WERI-Rb-1 (cell line): Measurements from ENCODE around the gene SEC22A.
A peak's percentile ranks its signal among the peaks of the same experiment; 100 is the strongest.

ENCODE experiments used
- DNase-seq: peaks from one replicate; pipeline ENCODE4 v3.0.0-alpha.2; 2020
- H3K27ac ChIP-seq: fragments of 250-450 bp; sonication (Bioruptor Pico); 2 replicates; pipeline ENCODE4 v1.5.1; 2020; ENCODE audit warnings: mild to moderate bottlenecking, moderate library complexity
- H3K27me3 ChIP-seq: fragments of 250-450 bp; sonication (Bioruptor Pico); 2 replicates; pipeline ENCODE4 v1.5.1; 2021; ENCODE audit warnings: mild to moderate bottlenecking, low read depth, moderate library complexity; ENCODE audit not compliant: insufficient read depth, severe bottlenecking
- H3K36me3 ChIP-seq: fragments of 250-450 bp; sonication (Bioruptor Pico); 2 replicates; pipeline ENCODE4 v1.5.1; 2020; ENCODE audit warnings: mild to moderate bottlenecking, moderate library complexity
- H3K4me3 ChIP-seq: 2 replicates; pipeline ENCODE4 v1.5.1; 2011; ENCODE audit warnings: low read depth, mild to moderate bottlenecking, control low read depth, low read length
- H3K9me3 ChIP-seq: fragments of 250-450 bp; sonication (Bioruptor Pico); 2 replicates; pipeline ENCODE4 v1.5.1; 2021; ENCODE audit warnings: mild to moderate bottlenecking, moderate library complexity; ENCODE audit not compliant: severe bottlenecking
- CTCF ChIP-seq: IDR thresholded peaks from 2 replicates; pipeline ENCODE4 v1.5.1; 2011; ENCODE audit warnings: low read depth, mild to moderate bottlenecking, control low read depth, inconsistent platforms, low read length

The SEC22A gene

DNA sequence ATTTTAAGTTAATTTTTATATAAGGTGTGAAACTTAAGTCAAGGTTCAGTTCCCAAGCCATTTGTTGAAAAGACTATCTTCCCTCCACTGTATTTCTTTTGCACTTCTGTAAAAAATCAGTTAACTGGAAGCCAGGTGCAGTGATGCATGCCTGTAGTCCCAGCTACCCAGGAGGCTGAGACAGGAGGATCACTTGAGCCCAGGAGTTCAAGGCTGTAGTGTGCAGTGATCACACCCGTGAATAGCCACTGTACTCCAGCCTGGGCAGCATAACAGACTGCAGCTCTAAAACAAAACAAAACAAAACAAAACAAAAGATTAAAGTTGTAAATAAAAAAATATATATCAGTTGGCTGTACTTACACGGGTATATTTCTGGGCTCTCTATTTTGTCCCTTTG lies 33.1 kb upstream of the SEC22A start:
- no peak overlapping the region for H3K4me3 ChIP-seq
- DNase-seq: no peak
- no peak for TF ChIP-seq CTCF
- peak overlapping the region; percentile 84 for H3K27ac ChIP-seq
- peaks cover 31% of the 10 kb centered on the region for H3K36me3 ChIP-seq
- H3K9me3 ChIP-seq: peaks cover 2% of the 10 kb centered on the region
- H3K27me3 ChIP-seq: no peaks in the 10 kb centered on the region

DNA sequence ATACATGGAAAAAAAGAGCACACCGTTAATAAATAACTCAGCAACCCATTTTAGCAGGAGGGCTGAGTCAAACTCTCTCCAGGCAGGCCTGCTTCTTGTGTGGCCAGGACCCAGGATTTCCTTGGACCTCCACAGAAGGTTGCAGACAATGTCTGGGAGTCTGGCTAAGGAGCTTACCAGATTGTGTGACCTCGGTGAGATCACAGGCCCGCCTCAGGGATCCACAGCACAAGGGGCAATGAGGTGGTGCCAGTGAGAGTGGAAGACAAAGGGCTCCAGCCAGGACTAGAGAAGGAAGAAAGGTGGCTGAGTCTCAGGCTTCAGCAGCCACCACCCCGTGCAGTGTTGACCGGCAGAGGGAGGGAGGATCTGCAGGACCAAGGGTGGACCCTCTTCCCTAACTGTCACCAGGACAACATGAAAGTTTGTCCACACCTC lies 32.2 kb upstream of the SEC22A start:
- TF ChIP-seq CTCF: no peak
- H3K27ac ChIP-seq: peak overlapping the region; percentile 84
- peak; percentile 90 for DNase-seq
- peaks cover 24% of the 10 kb centered on the region for H3K36me3 ChIP-seq
- no peaks in the 10 kb centered on the region for H3K27me3 ChIP-seq
- peaks cover 2% of the 10 kb centered on the region for H3K9me3 ChIP-seq
- no peak overlapping the region for H3K4me3 ChIP-seq

DNA sequence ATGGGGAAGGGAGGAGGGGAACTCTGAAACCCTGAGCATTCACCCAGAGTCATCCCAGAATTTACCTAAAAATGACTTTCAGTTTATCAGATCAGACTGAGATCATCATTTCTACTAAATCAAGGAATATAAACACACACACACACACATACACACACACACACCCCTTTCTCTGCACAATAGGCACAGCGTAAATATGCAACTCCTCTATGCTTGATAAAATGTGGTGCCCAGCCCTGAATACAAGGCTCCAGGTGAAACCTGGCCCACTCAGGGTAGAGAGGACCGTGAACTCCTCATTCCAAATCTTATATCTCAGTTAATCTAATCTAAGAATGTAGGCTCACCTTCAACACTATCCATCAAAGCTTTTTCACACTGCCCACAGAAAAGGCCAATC lies 31.8 kb upstream of the SEC22A start:
- no peak for TF ChIP-seq CTCF
- DNase-seq: no peak
- H3K36me3 ChIP-seq: peaks cover 19% of the 10 kb centered on the region
- H3K4me3 ChIP-seq: no peak overlapping the region
- H3K27ac ChIP-seq: peak overlapping the region; percentile 84
- H3K9me3 ChIP-seq: peaks cover 2% of the 10 kb centered on the region
- H3K27me3 ChIP-seq: no peaks in the 10 kb centered on the region

DNA sequence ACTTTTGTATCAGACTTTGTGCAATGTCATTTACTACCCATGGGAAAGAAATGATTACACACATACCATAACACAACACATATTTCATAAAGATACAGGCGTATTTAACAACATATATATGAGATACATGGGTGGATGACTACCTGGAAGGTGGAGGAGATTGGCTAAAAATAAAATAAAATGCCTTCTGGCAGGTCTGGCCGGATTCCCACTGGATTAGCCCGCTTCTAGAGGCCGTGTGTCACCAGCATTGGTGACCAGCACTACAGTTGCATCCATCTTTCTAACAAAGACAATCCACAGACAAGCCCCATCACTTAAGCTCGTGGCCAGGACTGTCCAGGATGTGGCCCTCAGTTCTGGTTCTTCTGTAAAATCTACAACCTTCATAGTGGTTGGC lies 21.0 kb upstream of the SEC22A start:
- Histone ChIP-seq H3K27ac (no peak overlapping the region), H3K9me3 (peaks cover 3% of the 10 kb centered on the region), H3K4me3 (no peak overlapping the region), H3K36me3 (no peaks in the 10 kb centered on the region), H3K27me3 (no peaks in the 10 kb centered on the region)
- TF ChIP-seq CTCF: no peak
- no peak for DNase-seq

GRCh38 chr3:123186695-123187094 lies 15.0 kb upstream of the SEC22A start:
- Histone ChIP-seq H3K9me3 (no peaks in the 10 kb centered on the region), H3K4me3 (no peak overlapping the region), H3K36me3 (no peaks in the 10 kb centered on the region), H3K27ac (no peak overlapping the region), H3K27me3 (no peaks in the 10 kb centered on the region)
- no peak for DNase-seq
- TF ChIP-seq CTCF: no peak

DNA sequence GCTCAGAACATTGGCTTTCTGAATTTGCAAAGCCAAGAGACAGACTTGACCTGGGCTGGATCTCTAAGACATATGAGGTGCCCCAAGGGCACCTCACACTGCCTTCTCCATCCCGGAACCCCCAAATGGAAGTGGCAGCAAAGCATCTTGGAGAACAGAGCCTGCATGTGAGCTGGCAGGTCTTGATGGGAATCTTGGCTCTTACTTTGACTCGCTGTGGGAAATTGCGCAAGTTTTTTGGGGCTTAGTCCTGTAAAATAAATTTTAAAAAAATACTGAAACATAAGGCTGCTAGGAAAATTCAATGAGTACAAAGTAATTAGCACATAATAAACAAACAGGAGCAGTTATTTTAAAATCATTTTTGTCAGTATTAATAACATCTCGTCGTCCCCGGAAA lies 13.7 kb upstream of the SEC22A start:
- no peaks in the 10 kb centered on the region for H3K27me3 ChIP-seq
- H3K27ac ChIP-seq: no peak overlapping the region
- no peak for TF ChIP-seq CTCF
- no peak for DNase-seq
- no peaks in the 10 kb centered on the region for H3K36me3 ChIP-seq
- H3K4me3 ChIP-seq: no peak overlapping the region
- no peaks in the 10 kb centered on the region for H3K9me3 ChIP-seq
